ENCODE measurements around the gene EXOC6B. TPM values are rescaled to one million over a fixed set of nuclear protein-coding genes. Genes with fewer than 3 reads are reported as not detected.

The EXOC6B gene
- total RNA-seq, 1 experiment from 2014 or later, result 33.7 TPM

- TF ChIP-seq ETV6 (CRISPR knock-in tag; IDR thresholded peaks at IDR 0.05), result no peak
- TF ChIP-seq, protein P1, sequence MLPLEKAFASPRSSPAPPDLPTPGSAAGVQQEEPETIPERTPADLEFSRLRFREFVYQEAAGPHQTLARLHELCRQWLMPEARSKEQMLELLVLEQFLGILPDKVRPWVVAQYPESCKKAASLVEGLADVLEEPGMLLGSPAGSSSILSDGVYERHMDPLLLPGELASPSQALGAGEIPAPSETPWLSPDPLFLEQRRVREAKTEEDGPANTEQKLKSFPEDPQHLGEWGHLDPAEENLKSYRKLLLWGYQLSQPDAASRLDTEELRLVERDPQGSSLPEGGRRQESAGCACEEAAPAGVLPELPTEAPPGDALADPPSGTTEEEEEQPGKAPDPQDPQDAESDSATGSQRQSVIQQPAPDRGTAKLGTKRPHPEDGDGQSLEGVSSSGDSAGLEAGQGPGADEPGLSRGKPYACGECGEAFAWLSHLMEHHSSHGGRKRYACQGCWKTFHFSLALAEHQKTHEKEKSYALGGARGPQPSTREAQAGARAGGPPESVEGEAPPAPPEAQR (CRISPR knock-in tag; IDR thresholded peaks at IDR 0.05), result no peak
- no peak for TF ChIP-seq RELA (CRISPR knock-in tag; IDR thresholded peaks at IDR 0.05; ENCODE audit: borderline replicate concordance)
- TF ChIP-seq, protein P2, sequence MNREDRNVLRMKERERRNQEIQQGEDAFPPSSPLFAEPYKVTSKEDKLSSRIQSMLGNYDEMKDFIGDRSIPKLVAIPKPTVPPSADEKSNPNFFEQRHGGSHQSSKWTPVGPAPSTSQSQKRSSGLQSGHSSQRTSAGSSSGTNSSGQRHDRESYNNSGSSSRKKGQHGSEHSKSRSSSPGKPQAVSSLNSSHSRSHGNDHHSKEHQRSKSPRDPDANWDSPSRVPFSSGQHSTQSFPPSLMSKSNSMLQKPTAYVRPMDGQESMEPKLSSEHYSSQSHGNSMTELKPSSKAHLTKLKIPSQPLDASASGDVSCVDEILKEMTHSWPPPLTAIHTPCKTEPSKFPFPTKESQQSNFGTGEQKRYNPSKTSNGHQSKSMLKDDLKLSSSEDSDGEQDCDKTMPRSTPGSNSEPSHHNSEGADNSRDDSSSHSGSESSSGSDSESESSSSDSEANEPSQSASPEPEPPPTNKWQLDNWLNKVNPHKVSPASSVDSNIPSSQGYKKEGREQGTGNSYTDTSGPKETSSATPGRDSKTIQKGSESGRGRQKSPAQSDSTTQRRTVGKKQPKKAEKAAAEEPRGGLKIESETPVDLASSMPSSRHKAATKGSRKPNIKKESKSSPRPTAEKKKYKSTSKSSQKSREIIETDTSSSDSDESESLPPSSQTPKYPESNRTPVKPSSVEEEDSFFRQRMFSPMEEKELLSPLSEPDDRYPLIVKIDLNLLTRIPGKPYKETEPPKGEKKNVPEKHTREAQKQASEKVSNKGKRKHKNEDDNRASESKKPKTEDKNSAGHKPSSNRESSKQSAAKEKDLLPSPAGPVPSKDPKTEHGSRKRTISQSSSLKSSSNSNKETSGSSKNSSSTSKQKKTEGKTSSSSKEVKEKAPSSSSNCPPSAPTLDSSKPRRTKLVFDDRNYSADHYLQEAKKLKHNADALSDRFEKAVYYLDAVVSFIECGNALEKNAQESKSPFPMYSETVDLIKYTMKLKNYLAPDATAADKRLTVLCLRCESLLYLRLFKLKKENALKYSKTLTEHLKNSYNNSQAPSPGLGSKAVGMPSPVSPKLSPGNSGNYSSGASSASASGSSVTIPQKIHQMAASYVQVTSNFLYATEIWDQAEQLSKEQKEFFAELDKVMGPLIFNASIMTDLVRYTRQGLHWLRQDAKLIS (CRISPR knock-in tag; IDR thresholded peaks at IDR 0.05; ENCODE audit: borderline replicate concordance), result no peak
- no peak for TF ChIP-seq EMX1 (CRISPR knock-in tag; IDR thresholded peaks at IDR 0.05)
- TF ChIP-seq, protein P3, sequence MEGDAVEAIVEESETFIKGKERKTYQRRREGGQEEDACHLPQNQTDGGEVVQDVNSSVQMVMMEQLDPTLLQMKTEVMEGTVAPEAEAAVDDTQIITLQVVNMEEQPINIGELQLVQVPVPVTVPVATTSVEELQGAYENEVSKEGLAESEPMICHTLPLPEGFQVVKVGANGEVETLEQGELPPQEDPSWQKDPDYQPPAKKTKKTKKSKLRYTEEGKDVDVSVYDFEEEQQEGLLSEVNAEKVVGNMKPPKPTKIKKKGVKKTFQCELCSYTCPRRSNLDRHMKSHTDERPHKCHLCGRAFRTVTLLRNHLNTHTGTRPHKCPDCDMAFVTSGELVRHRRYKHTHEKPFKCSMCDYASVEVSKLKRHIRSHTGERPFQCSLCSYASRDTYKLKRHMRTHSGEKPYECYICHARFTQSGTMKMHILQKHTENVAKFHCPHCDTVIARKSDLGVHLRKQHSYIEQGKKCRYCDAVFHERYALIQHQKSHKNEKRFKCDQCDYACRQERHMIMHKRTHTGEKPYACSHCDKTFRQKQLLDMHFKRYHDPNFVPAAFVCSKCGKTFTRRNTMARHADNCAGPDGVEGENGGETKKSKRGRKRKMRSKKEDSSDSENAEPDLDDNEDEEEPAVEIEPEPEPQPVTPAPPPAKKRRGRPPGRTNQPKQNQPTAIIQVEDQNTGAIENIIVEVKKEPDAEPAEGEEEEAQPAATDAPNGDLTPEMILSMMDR (IDR thresholded peaks at IDR 0.05), result no peak
- TF ChIP-seq MXD4 (CRISPR knock-in tag; IDR thresholded peaks at IDR 0.05; ENCODE audit: borderline replicate concordance), result no peak
- TF ChIP-seq NR1H2 (CRISPR knock-in tag; IDR thresholded peaks at IDR 0.05), result no peak
- no peak for TF ChIP-seq ELF4 (CRISPR knock-in tag; IDR thresholded peaks at IDR 0.05; ENCODE audit: low read depth)
Observed at GRCh38 chr2:72263043-72263775, 562.6 kb downstream of the EXOC6B start (continued).

DNA sequence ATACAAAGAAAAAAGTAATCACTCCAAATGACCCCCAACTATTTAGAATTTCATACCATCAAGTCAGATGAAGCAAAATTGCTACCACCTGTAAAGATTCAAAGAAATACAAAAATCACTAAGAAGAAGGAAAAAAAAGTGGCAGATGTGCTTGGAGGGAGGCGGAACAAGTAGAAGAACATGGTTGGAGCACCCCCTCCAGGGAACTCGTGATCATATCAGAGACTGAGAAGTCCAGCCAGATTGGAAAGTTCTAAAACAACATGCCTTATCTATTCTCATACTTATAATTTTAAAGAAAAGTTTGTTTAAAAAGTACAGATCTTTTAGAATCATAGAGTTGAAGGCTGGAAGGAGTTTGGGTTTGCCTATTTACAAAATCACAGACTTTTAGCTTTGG, 564.8 kb downstream of the EXOC6B start:
- TF ChIP-seq SMAD3 (CRISPR knock-in tag; IDR thresholded peaks at IDR 0.05; ENCODE audit: borderline replicate concordance) (no peak), IRF2 (CRISPR knock-in tag; IDR thresholded peaks at IDR 0.05; ENCODE audit: borderline replicate concordance, low read depth) (no peak), ZNF263 (CRISPR knock-in tag; IDR thresholded peaks at IDR 0.05; ENCODE audit: low read depth) (no peak), ZNF138 (CRISPR knock-in tag; conservative IDR thresholded peaks at IDR 0.05) (no peak), ZBTB43 (CRISPR knock-in tag; IDR thresholded peaks at IDR 0.05) (no peak)
- TF ChIP-seq, protein P4, sequence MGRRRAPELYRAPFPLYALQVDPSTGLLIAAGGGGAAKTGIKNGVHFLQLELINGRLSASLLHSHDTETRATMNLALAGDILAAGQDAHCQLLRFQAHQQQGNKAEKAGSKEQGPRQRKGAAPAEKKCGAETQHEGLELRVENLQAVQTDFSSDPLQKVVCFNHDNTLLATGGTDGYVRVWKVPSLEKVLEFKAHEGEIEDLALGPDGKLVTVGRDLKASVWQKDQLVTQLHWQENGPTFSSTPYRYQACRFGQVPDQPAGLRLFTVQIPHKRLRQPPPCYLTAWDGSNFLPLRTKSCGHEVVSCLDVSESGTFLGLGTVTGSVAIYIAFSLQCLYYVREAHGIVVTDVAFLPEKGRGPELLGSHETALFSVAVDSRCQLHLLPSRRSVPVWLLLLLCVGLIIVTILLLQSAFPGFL (CRISPR knock-in tag; IDR thresholded peaks at IDR 0.05; ENCODE audit: borderline replicate concordance), result no peak
- Mint-ChIP-seq H3K27ac (no peak overlapping the region), H3K36me3 (no peaks in the 10 kb centered on the region), H3K27me3 (ENCODE audit: low read depth) (no peaks in the 10 kb centered on the region), H3K4me1 (no peaks in the 10 kb centered on the region), H3K4me3 (no peak overlapping the region), H3K9me3 (peaks cover 6% of the 10 kb centered on the region)
- POLR2A ChIA-PET, result no interaction called here
- DNase-seq (ENCODE audit: low spot score) (no peak), ATAC-seq (no peak)
- CTCF ChIA-PET, result no interaction called here
